Measurements from ENCODE around the gene KPNA2. TPM values are rescaled to one million over a fixed set of nuclear protein-coding genes. Genes with fewer than 3 reads are reported as not detected.

KPNA2 gene
- total and polyA plus RNA-seq, 2 of the 13 experiments (the other 11 are each of a cell fraction or from before 2014, with no cell fraction given), result 111 to 305 TPM

GRCh38 chr17:68011199-68011665, 24.3 kb upstream of the KPNA2 start (continued):
- TF ChIP-seq ZNF687 (CRISPR knock-in tag; IDR thresholded peaks at IDR 0.05) (peak; percentile 49), RFX3 (CRISPR knock-in tag; IDR thresholded peaks at IDR 0.05) (no peak), ZNF10 (CRISPR knock-in tag; IDR thresholded peaks at IDR 0.05; ENCODE audit: borderline replicate concordance, low read depth) (no peak), ZFP41 (CRISPR knock-in tag; IDR thresholded peaks at IDR 0.05; ENCODE audit: borderline replicate concordance) (no peak), POLR2AphosphoS5 (IDR thresholded peaks at IDR 0.05; ENCODE audit: low read depth, low read length) (no peak), ZFY (CRISPR knock-in tag; IDR thresholded peaks at IDR 0.05) (no peak), ZSCAN22 (CRISPR knock-in tag; IDR thresholded peaks at IDR 0.05) (no peak), ZMYM3 (CRISPR knock-in tag; IDR thresholded peaks at IDR 0.05) (peak; percentile 24; the same call in 1 of the 2 replicates), SNAPC5 (CRISPR knock-in tag; IDR thresholded peaks at IDR 0.05; ENCODE audit: borderline replicate concordance) (no peak), RNF219 (CRISPR knock-in tag; IDR thresholded peaks at IDR 0.05) (no peak), JARID2 (CRISPR knock-in tag; IDR thresholded peaks at IDR 0.05; ENCODE audit: insufficient replicate concordance) (no peak), MATR3 (CRISPR knock-in tag; IDR thresholded peaks at IDR 0.05) (no peak), BATF2 (CRISPR knock-in tag; IDR thresholded peaks at IDR 0.05) (no peak), AHR (CRISPR knock-in tag; IDR thresholded peaks at IDR 0.05) (no peak), POLR2G (IDR thresholded peaks at IDR 0.05; ENCODE audit: low read depth, low read length) (no peak), NKX3-1 (CRISPR knock-in tag; IDR thresholded peaks at IDR 0.05) (no peak), MTA3 (CRISPR knock-in tag; IDR thresholded peaks at IDR 0.05) (no peak), ZNF773 (CRISPR knock-in tag; IDR thresholded peaks at IDR 0.05; ENCODE audit: borderline replicate concordance) (no peak), PAXIP1 (CRISPR knock-in tag; conservative IDR thresholded peaks at IDR 0.05) (no peak)

Data from HepG2 (cell line).